ENCODE results near the gene ASAH2.
"Not testable (repeated sequence)": the region's sequence is repeated elsewhere in the genome, so short reads cannot be mapped to it uniquely, and the experiment has no call there.

ASAH2 gene

GRCh38 chr10:50250096-50250854, 1.0 kb downstream of the ASAH2 start:
- DNase-seq: no peak

DNA sequence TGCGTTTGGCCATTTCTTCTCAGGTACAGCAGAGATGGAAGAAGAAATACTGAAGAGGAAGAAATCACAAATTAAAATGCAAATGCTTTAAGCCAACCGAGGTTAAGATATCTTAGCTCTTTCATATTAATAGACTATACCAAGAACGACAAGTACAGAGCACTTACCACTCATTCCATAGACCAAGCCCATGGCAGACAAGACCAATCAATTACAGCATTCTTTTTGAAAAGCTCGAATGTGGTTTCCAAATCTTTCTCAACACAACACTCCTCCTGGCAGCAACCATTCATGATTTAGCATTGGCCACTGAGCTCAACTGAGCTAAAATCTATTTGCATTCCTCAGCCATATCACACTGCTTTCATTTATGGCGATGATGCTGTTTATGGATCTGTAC, 2.7 kb downstream of the ASAH2 start:
- no peak for DNase-seq

DNA sequence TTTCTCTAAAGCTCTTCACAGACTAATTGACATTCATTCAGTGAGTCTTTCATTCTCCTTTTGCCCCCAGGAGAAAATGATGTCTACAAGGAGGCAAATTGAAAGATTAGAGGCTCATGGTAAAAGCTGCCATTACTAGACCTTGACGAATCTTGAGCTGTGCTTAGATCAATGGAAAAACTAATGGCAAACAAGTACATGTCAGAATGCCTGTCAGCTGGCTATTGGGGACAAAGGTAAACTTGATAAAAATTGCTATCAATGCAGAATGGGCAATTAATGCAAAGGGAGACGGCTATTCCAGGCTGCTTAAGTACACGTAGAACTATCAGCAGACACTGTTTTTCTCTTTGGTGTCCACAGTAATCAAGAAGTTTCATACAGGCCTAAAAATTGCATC, 3.3 kb downstream of the ASAH2 start:
- no peak for DNase-seq

DNA sequence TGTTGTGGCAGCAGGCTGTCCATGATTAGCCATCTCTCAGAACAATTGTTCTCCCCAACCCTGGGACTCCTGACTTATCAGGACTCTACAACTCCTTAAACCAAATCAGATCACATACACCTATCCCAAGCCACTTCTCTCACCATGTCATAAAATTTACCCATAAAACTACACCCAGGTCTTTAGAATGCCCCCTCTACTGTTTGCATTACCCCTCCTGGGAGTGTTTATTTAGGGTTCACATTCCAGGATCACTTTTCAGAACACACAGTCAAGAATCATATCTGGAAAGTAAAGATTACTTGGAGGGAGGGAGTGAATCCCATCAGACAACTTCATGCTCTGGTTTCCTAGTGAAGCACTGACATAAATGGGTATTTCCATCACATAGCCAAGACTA, 7.1 kb downstream of the ASAH2 start:
- no peak for DNase-seq

DNA sequence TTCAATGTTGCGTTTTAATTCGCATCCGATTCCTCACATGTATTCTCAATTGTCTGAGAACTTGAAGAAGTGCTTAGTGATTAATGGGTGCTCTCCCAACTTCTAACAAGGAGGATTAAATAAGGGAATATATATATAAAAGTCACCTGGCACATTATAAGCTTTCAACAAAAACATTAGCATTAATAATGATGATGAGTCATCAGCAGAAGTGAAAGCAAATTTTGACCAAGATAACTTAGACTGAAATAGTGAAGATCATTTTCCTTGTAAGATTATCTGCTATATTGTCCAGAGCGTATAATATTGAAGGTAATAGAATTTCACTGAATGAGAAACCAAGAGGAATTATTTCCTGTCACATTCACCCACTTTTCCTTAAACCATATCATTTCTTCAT, 8.5 kb downstream of the ASAH2 start:
- no peak for DNase-seq

DNA sequence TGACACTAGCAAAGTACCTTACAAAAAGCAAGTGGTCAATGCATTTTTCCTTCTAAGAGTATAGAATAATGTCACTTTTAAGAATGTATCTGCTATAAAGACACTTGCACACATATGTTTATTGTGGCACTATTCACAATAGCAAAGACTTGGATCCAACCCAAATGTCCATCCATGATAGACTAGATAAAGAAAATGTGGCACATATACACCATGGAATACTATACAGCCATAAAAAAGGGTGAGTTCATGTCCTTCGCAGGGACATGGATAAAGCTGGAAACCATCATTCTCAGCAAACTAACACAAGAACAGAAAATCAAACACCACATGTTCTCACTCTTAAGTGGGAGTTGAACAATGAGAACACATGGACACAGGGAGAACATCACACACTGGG, 9.8 kb downstream of the ASAH2 start:
- not testable (repeated sequence) for DNase-seq

GRCh38 chr10:50234486-50234885, 16.8 kb downstream of the ASAH2 start:
- DNase-seq: no peak

DNA sequence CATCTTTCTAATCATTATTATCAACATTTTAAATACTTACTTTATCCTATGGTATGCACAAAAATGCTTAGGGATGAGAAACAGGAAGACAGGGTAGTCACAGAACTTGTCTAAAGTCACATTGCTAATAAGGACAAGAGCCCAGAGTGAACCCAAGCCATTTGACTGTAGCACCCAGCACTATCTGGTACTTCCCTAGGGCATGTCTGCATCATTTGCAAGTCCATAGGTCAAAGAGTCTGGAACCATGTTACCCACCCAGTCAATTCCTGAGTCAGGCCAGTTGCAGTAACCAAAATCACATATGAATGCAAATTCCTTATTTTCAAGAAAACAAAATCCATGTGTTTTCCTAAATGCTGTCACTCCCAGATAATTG, 19.1 kb downstream of the ASAH2 start:
- DNase-seq: no peak

- no peak for DNase-seq
These were observed 19.6 kb downstream of the ASAH2 start for GRCh38 chr10:50231515-50232260.

DNA sequence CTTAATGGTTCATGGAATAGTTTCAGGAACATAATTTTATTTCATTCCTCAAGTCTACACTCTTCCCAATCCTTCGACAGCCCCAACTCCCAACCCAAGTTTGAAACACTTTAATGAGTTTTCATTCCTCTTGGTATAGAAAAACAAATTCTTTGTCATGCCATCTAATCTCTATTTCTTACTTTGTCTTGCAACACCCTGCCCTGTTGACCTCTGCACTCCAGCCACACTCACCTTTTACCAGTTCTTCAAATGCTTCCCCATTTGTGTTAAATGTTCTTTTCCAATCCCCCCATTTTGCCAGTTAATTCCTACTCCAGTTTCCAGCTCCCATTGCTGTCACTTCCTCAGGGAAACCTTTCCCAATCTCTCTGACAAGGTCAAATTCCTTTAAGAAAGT, 21.9 kb downstream of the ASAH2 start:
- no peak for DNase-seq

DNA sequence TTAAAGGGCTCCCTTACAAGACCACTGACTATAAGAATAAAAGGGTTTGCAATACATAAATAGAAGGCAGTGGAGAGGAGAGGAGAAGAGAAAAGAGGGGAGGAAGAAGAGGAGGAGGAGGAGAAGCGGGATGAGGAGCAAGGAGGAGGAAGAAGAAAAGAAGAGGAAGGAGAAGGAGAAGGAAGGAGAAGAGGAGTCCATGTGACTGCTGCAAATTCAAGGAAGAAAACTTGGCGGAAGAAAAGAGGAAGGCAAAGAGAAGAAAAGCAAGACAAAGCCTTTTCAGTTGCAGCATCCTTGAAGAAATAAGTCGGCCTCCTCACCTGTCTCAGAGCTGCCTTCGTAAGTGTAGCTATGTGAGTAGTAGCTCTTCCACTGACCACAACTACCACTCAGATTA, 22.6 kb downstream of the ASAH2 start:
- DNase-seq: no peak

DNA sequence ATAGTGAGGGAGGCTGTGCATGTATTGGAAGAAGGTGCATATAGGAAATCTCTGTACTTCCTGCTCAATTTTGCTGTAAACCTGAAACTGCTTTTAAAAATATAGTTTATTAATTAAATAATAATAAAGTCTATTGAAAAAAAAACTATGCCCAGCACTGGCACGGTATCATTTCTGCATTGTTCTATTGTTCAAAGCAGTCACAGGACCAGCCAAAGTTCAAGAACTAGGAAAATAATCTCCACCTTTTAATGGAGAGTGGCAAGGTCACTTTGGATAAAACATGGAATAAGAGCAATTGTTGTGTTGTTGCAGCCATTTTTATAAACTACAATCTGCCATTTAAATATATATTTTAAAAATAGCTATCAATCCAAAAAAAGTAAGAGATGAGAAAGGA, 24.7 kb downstream of the ASAH2 start:
- no peak for DNase-seq

GRCh38 chr10:50224330-50224952, 26.9 kb downstream of the ASAH2 start:
- DNase-seq: peak in 3 of 5 donors; percentile 1 to 38 (median 5)

DNA sequence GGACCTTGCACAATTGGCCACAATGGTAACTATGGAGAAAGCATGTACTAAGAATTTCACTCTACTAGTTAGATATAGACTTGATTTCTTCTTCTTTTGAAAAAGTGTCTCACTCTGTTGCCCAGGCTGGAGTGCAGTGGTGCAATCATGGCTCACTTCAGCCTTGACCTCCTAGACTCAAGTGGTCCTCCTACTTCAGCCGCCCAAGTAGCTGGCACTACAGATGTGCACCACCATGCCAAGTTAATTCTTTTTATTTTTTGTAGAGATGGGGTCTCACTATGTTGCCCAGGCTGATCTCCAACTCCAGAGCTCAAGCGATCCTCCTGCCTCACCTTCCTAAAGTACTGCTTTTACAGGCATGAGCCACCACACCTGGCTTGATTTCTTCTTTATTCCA, 29.1 kb downstream of the ASAH2 start:
- DNase-seq: no peak

DNA sequence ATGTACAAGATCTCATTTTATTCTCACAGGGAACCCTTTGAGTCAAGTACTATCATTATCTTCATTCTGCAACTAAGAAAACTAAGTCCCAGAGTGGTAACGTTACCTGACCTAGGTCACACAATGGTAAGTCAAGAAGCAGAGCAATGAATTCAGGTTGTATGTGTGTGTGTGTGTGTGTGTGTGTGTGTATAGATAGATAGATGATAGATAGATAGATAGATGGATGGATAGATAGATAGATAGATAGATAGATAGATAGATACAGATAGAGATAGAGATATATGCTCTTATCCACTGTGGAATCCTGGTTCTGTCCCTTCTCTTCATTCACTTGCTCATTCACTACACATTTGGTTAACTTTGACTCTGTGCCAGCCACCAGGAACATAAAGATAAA, 29.8 kb downstream of the ASAH2 start:
- DNase-seq: no peak

DNA sequence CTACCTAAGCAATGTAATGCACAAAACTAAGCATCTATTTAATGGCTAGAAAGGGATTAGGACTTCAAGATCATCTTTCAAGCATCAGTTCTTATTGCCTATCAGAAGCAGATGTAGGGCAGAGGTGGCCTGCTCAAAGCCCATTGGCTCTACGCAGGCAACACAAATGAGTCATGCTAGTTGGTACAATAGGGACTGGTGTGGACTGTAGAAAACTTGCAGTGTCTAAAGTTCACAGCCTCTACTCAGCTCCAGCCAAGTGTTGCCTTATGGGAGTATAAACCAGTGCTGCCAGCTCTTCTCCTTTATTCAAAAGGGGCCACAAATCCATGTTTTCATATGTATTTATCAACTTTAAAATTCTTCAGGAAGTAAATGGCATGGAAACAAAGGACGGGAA, 31.7 kb downstream of the ASAH2 start:
- DNase-seq: no peak

DNA sequence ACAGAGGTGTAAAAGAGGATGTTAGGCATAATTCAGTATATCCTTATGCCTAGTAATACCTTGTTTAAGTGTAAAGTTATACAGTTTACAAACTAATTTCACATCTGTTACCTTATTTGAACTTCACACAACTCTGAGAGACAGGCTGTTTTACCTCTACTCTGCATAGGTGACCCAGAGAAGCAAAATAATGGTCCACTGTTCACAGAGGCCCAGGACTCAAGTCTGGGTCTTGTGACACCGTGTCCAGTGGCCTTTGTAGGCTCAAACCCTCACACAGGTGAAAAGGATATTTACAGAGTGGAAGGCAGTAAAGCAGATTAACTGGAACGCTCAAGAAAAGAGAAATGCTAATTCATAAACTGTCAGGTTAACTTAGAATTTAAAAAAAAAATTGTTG, 32.1 kb downstream of the ASAH2 start:
- no peak for DNase-seq

DNA sequence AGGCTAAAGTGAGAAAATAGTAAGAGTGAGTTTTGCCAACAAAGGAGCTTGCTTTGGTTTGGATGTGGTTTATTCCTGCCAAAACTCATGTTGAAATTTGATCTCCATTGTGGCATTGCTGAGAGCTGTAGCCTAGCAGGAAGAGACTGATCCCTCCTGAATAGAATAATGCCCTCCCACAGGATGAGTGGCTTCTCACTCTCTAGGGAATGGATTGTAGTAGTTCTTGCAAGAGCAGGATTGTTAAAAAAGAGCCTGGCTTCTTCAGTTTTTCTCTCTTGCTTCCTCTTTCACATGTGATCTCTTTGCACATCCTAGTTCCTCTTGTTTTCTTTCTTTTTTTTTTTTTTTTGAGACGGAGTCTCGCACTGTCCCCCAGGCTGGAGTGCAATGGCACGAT, 34.4 kb downstream of the ASAH2 start:
- DNase-seq: no peak

GRCh38 chr10:50216418-50216817, 34.9 kb downstream of the ASAH2 start:
- DNase-seq: no peak

DNA sequence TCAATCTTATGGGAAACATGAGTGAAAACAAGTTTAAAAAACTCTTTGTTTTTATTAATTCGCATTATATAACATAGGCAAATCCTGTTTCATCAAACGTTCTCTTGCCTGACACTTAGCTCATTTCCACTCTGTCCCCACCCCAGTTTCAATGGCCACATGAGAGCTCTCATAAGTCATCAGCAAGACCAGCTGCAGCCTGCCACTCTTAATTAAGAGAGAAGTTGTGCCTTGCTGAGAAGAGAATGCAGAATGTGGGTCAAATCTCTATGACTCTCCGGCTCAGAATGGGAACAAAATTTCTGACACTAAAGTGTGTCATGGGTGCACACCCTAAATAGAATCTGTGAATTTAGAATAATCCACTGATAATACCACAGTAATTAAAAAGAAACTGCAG, 39.6 kb downstream of the ASAH2 start:
- no peak for DNase-seq

- peak in 1 of 5 donors; percentile 4 for DNase-seq
These were observed 40.4 kb downstream of the ASAH2 start for GRCh38 chr10:50210876-50211275.
